IMR-90 (cell line): Measurements from ENCODE around the gene ZNF273. TPM values are rescaled to one million over a fixed set of nuclear protein-coding genes. Genes with fewer than 3 reads are reported as not detected.

Experiments
- ATAC-seq: fragments of 200-7000 bp; cut with Tn5 transposase; 2 replicates; pipeline ENCODE4 v1.9.1; 2020; ENCODE audit warnings: low read depth, mild to moderate bottlenecking, moderate library complexity
- BruUV-seq: library from RNA; stranded (reverse); fragments of 400-500 nt; replicated peaks from 2 replicates; lab custom pipeline; 2021; lab: Mats Ljungman, UMichigan
- CTCF ChIA-PET: fragments of 300-600 bp; formaldehyde crosslinking; extraction: SDS; loops from one replicate; lab custom pipeline; 2021; ENCODE audit warnings: antibody characterized with exemption; lab: Yijun Ruan, JAX
- POLR2A ChIA-PET: fragments of 300-600 bp; sonication (Branson Sonifier 250); formaldehyde crosslinking; loops from one replicate; lab custom pipeline; 2022; ENCODE audit warnings: antibody characterized with exemption; ENCODE audit not compliant: unreplicated experiment; lab: Charles Lee
- DNase-seq: peaks from one replicate; pipeline ENCODE4 v3.0.0; 2013
- H2AFZ ChIP-seq: replicated peaks from 2 replicates; pipeline ENCODE3; 2013; ENCODE audit warnings: low read length, mild to moderate bottlenecking; ENCODE audit not compliant: poor library complexity
- H2AK5ac ChIP-seq: 2 replicates; pipeline ENCODE4 v1.6.1; 2013; ENCODE audit warnings: low read depth, low read length, inconsistent platforms
- H2AK9ac ChIP-seq: replicated peaks from 2 replicates; pipeline ENCODE3; 2013; ENCODE audit warnings: mild to moderate bottlenecking, low read depth, low read length, moderate library complexity; ENCODE audit not compliant: poor library complexity
- H2BK120ac ChIP-seq: 2 replicates; pipeline ENCODE4 v1.6.1; 2013; ENCODE audit warnings: low read depth, low read length, inconsistent platforms
- H2BK15ac ChIP-seq: 3 replicates; pipeline ENCODE4 v1.6.1; 2013; ENCODE audit warnings: low read depth, low read length, inconsistent platforms
- H2BK20ac ChIP-seq: 2 replicates; pipeline ENCODE4 v1.6.1; 2013; ENCODE audit warnings: low read depth, mild to moderate bottlenecking, inconsistent platforms, low read length, moderate library complexity
- H2BK5ac ChIP-seq: 2 replicates; pipeline ENCODE4 v1.6.1; 2013; ENCODE audit warnings: mild to moderate bottlenecking, low read depth, low read length, inconsistent platforms; ENCODE audit not compliant: poor library complexity, severe bottlenecking
- H3K14ac ChIP-seq: replicated peaks from 2 replicates; pipeline ENCODE4 v1.6.1; 2013; ENCODE audit warnings: low read depth, low read length, inconsistent platforms
- H3K18ac ChIP-seq: 2 replicates; pipeline ENCODE4 v1.6.1; 2013; ENCODE audit warnings: low read depth, low read length, control low read depth
- H3K23ac ChIP-seq: 2 replicates; pipeline ENCODE4 v1.6.1; 2013; ENCODE audit warnings: low read depth, low read length, inconsistent platforms
- H3K27ac ChIP-seq: 2 replicates; pipeline ENCODE4 v1.5.1; 2013; ENCODE audit warnings: mild to moderate bottlenecking, control low read depth, low read length; ENCODE audit not compliant: insufficient read depth
- H3K27me3 ChIP-seq: 2 replicates; pipeline ENCODE4 v1.6.1; 2013; ENCODE audit warnings: low read length; ENCODE audit not compliant: control insufficient read depth, insufficient read depth
- H3K36me3 ChIP-seq: 2 replicates; pipeline ENCODE4 v1.6.1; 2013; ENCODE audit warnings: low read length, mixed read lengths; ENCODE audit not compliant: control insufficient read depth, insufficient read depth
- H3K4ac ChIP-seq: 2 replicates; pipeline ENCODE4 v1.6.1; 2013; ENCODE audit warnings: low read depth, low read length, inconsistent platforms
- H3K4me1 ChIP-seq: 2 replicates; pipeline ENCODE4 v1.6.1; 2013; ENCODE audit warnings: low read length, mixed read lengths; ENCODE audit not compliant: control insufficient read depth, insufficient read depth
- H3K4me2 ChIP-seq: 2 replicates; pipeline ENCODE4 v1.6.1; 2013; ENCODE audit warnings: low read depth, mild to moderate bottlenecking, control low read depth, low read length, moderate library complexity
- H3K4me3 ChIP-seq: 2 replicates; pipeline ENCODE4 v1.5.1; 2013; ENCODE audit warnings: low read depth, mild to moderate bottlenecking, control low read depth, low read length, moderate library complexity; ENCODE audit not compliant: insufficient read depth
- H3K56ac ChIP-seq: 2 replicates; pipeline ENCODE4 v1.6.1; 2013; ENCODE audit warnings: low read length, inconsistent platforms; ENCODE audit not compliant: insufficient read depth; ENCODE audit errors: extremely low read depth
- H3K79me1 ChIP-seq, 2 experiments: 2 replicates each; pipeline ENCODE4 v1.6.1; 2013; ENCODE audit warnings: low read length in 2 of 2, inconsistent platforms in 1 of 2, low read depth in 1 of 2
- H3K9ac ChIP-seq: 2 replicates; pipeline ENCODE4 v1.6.1; 2013; ENCODE audit warnings: low read depth, low read length, control low read depth
- H3K9me1 ChIP-seq: 2 replicates; pipeline ENCODE4 v1.6.1; 2013; ENCODE audit warnings: low read length, inconsistent platforms; ENCODE audit not compliant: insufficient read depth
- H3K9me3 ChIP-seq: 2 replicates; pipeline ENCODE4 v1.6.1; 2013; ENCODE audit warnings: low read length; ENCODE audit not compliant: control insufficient read depth, insufficient read depth
- H4K20me1 ChIP-seq: 2 replicates; pipeline ENCODE4 v1.6.1; 2013; ENCODE audit warnings: low read length, inconsistent platforms; ENCODE audit not compliant: insufficient read depth
- H4K5ac ChIP-seq: 2 replicates; pipeline ENCODE4 v1.6.1; 2013; ENCODE audit warnings: mild to moderate bottlenecking, low read depth, low read length, control low read depth
- H4K8ac ChIP-seq, 2 experiments: 2 replicates each; pipeline ENCODE4 v1.6.1; 2013; ENCODE audit warnings: low read depth in 2 of 2, low read length in 2 of 2, control low read depth in 1 of 2, inconsistent platforms in 1 of 2
- H4K91ac ChIP-seq: 2 replicates; pipeline ENCODE4 v1.6.1; 2013; ENCODE audit warnings: low read depth, low read length, inconsistent platforms; ENCODE audit not compliant: insufficient read depth
- BHLHE40 ChIP-seq: fragments of 150-350 bp; IDR thresholded peaks from 2 replicates; pipeline ENCODE4 v1.6.1; 2016; ENCODE audit warnings: mild to moderate bottlenecking, low read depth, low read length
- CEBPB ChIP-seq: IDR thresholded peaks from 2 replicates; pipeline ENCODE4 v1.6.1; 2012; ENCODE audit warnings: low read depth, low read length, improper control_type of control experiment
- CHD1 ChIP-seq: IDR thresholded peaks from 2 replicates; pipeline ENCODE4 v1.6.1; 2012; ENCODE audit warnings: low read depth, low read length, improper control_type of control experiment
- CTCF ChIP-seq: conservative IDR thresholded peaks from 2 replicates; pipeline ENCODE4 v1.5.1; 2012; ENCODE audit warnings: mild to moderate bottlenecking, low read depth, low read length, improper control_type of control experiment
- ELK1 ChIP-seq: fragments of 150-350 bp; IDR thresholded peaks from 2 replicates; pipeline ENCODE4 v1.6.1; 2016; ENCODE audit warnings: low read depth, mild to moderate bottlenecking, low read length, moderate library complexity, borderline replicate concordance
- FOS ChIP-seq: fragments of 150-350 bp; IDR thresholded peaks from 2 replicates; pipeline ENCODE4 v1.6.1; 2016; ENCODE audit warnings: low read depth, low read length
- MAFK ChIP-seq: IDR thresholded peaks from 2 replicates; pipeline ENCODE4 v1.6.1; 2012; ENCODE audit warnings: low read depth, low read length, improper control_type of control experiment
- MAZ ChIP-seq: IDR thresholded peaks from 2 replicates; pipeline ENCODE4 v1.6.1; 2012; ENCODE audit warnings: low read depth, mild to moderate bottlenecking, low read length, improper control_type of control experiment, moderate library complexity, borderline replicate concordance
- MXI1 ChIP-seq: IDR thresholded peaks from 2 replicates; pipeline ENCODE4 v1.6.1; 2012; ENCODE audit warnings: low read depth, mild to moderate bottlenecking, low read length, moderate library complexity, borderline replicate concordance
- NFE2L2 ChIP-seq: fragments of 150-350 bp; IDR thresholded peaks from 2 replicates; pipeline ENCODE4 v1.6.1; 2016; ENCODE audit warnings: low read depth, mild to moderate bottlenecking, low read length
- POLR2A ChIP-seq: IDR thresholded peaks from 2 replicates; pipeline ENCODE4 v1.6.1; 2012; ENCODE audit warnings: mild to moderate bottlenecking, low read depth, low read length
- RAD21 ChIP-seq: IDR thresholded peaks from 2 replicates; pipeline ENCODE4 v1.6.1; 2012; ENCODE audit warnings: low read length, improper control_type of control experiment
- RCOR1 ChIP-seq: IDR thresholded peaks from 2 replicates; pipeline ENCODE4 v1.6.1; 2012; ENCODE audit warnings: mild to moderate bottlenecking, low read length, improper control_type of control experiment; ENCODE audit not compliant: insufficient replicate concordance
- RFX5 ChIP-seq: IDR thresholded peaks from 2 replicates; pipeline ENCODE4 v1.8.0; 2012; ENCODE audit warnings: low read depth, mild to moderate bottlenecking, low read length, moderate library complexity
- SMC3 ChIP-seq: fragments of 150-350 bp; IDR thresholded peaks from 2 replicates; pipeline ENCODE4 v1.6.1; 2016; ENCODE audit warnings: low read depth, mild to moderate bottlenecking, antibody characterized with exemption, low read length, moderate library complexity
- USF2 ChIP-seq: fragments of 150-350 bp; IDR thresholded peaks from 2 replicates; pipeline ENCODE4 v1.6.1; 2017; ENCODE audit warnings: mild to moderate bottlenecking, antibody characterized with exemption, low read length, low read depth
- WGBS, 2 experiments: methylation state at CpG; one replicate each; pipeline versions ENCODE4 v1.1.5 to v1.1.7; 2013; ENCODE audit warnings: missing lambda C conversion rate in 2 of 2; ENCODE audit not compliant: insufficient read length in 1 of 2; ENCODE audit errors: extremely low coverage in 2 of 2; 5-methylcytosine and 5-hydroxymethylcytosine counted together
- dilution Hi-C: fragments of 300-500 bp; cut with HindIII; formaldehyde crosslinking; loops from one replicate; pipeline ENCODE4 v1.14.3; 2018; ENCODE audit warnings: low sequenced_read_pairs; ENCODE audit not compliant: unreplicated experiment
- in situ Hi-C: fragments of 300-500 bp; cut with MboI; formaldehyde crosslinking; loops from 3 replicates; pipeline ENCODE4 v1.14.3; 2019; ENCODE audit warnings: low sequenced_read_pairs, inconsistent platforms, mixed read lengths
- intact Hi-C: fragments of 100-400 bp; cut with micrococcal nuclease; formaldehyde crosslinking; loops from 2 replicates; pipeline ENCODE4 v1.10.0; 2022
- polyA plus RNA-seq, 3 experiments: library from polyadenylated mRNA; depleted of rRNA; stranded (reverse); fragments of >200 nt; gene quantifications; 2 replicates each; pipeline ENCODE4 v1.2.3, GENCODE V29; 2012; ENCODE audit warnings: low replicate concordance in 1 of 3
- total RNA-seq: library from RNA; depleted of rRNA; stranded (reverse); fragments of >200 nt; gene quantifications from 2 replicates; pipeline ENCODE4 v1.2.3, GENCODE V29; 2012

Gene ZNF273
- total and polyA plus RNA-seq, 2 of the 4 experiments (the other 2 are of a cell fraction): 1.5 to 2.7 TPM

- no peak overlapping the region for H2BK15ac ChIP-seq
- in situ Hi-C loops: no loop called here
- intact Hi-C loops: no loop called here
- ATAC-seq (no peak), DNase-seq (no peak)
- H2AK9ac ChIP-seq: no peak overlapping the region
- H3K27me3 ChIP-seq: no peaks in the 10 kb centered on the region
- no peaks in the 10 kb centered on the region for H4K20me1 ChIP-seq
- H3K4me3 ChIP-seq: no peak overlapping the region
- no peak overlapping the region for H4K5ac ChIP-seq
- no peaks in the 10 kb centered on the region for H3K9me1 ChIP-seq
- ChIA-PET POLR2A (no interaction called here), CTCF (no interaction called here)
- H3K14ac ChIP-seq: no peak overlapping the region
- H2AFZ ChIP-seq: no peak overlapping the region
- H2BK20ac ChIP-seq: no peak overlapping the region
- H2AK5ac ChIP-seq: no peak overlapping the region
- no peak overlapping the region for H3K56ac ChIP-seq
- no peak overlapping the region for H3K4ac ChIP-seq
- no peak overlapping the region for H3K27ac ChIP-seq
- dilution Hi-C loops: no loop called here
- no peak overlapping the region for H3K18ac ChIP-seq
- H4K91ac ChIP-seq: no peak overlapping the region
- H3K9me3 ChIP-seq: peaks cover 40% of the 10 kb centered on the region
- WGBS, 2 experiments: no CpG with 5 or more reads among the region's 5 CpGs
- no peak overlapping the region for H2BK120ac ChIP-seq
- no peaks in the 10 kb centered on the region for H3K79me1 ChIP-seq
- H3K4me1 ChIP-seq: no peaks in the 10 kb centered on the region
- H2BK5ac ChIP-seq: no peak overlapping the region
- TF ChIP-seq NFE2L2 (no peak), POLR2A (no peak), RCOR1 (no peak), MAZ (no peak), RFX5 (no peak), MXI1 (no peak), RAD21 (no peak), CHD1 (no peak), SMC3 (no peak), USF2 (no peak), MAFK (no peak), CEBPB (no peak), FOS (no peak), BHLHE40 (no peak), ELK1 (no peak), CTCF (no peak)
- no peak overlapping the region for H3K4me2 ChIP-seq
- H4K8ac ChIP-seq: no peak overlapping the region
- no TSS peak for BruUV-seq
- no peak overlapping the region for H3K9ac ChIP-seq
- H3K36me3 ChIP-seq: peaks cover 11% of the 10 kb centered on the region
- no peak overlapping the region for H3K23ac ChIP-seq
Observed at GRCh38 chr7:64978497-64979203, 75.6 kb downstream of the ZNF273 start.
